Endothelial cell of umbilical vein (primary cell): ENCODE measurements around the gene C20orf144.

Experiments used
- EZH2 ChIP-seq: IDR thresholded peaks from 2 replicates; pipeline ENCODE4 v1.6.1; 2012; ENCODE audit warnings: borderline replicate concordance, low read depth, mild to moderate bottlenecking, moderate library complexity, low read length, inconsistent platforms; ENCODE audit not compliant: severe bottlenecking
- GATA2 ChIP-seq: IDR thresholded peaks from 2 replicates; pipeline ENCODE4 v1.7.0; 2011; ENCODE audit warnings: low read depth, mild to moderate bottlenecking, moderate library complexity, mixed read lengths, low read length; ENCODE audit not compliant: insufficient read length, insufficient read depth
- JUN ChIP-seq: IDR thresholded peaks from 2 replicates; pipeline ENCODE4 v1.6.1; 2011; ENCODE audit warnings: borderline replicate concordance, low read depth; ENCODE audit not compliant: insufficient read length, insufficient read depth
- MYC ChIP-seq: IDR thresholded peaks from one replicate; pipeline ENCODE4 v1.6.1; 2011; ENCODE audit warnings: mild to moderate bottlenecking, low read depth, low read length
- POLR2A ChIP-seq: IDR thresholded peaks from 2 replicates; pipeline ENCODE4 v1.6.1; 2012; ENCODE audit warnings: low read depth, mild to moderate bottlenecking, control low read depth, low read length
- POLR2AphosphoS5 ChIP-seq: IDR thresholded peaks from 2 replicates; pipeline ENCODE4 v1.6.1; 2012; ENCODE audit warnings: low read depth, mild to moderate bottlenecking, control low read depth, low read length, moderate library complexity; ENCODE audit not compliant: insufficient read depth
- TF ChIP-seq, protein P1 (sequence below), 2 donors: IDR thresholded peaks; 1 replicate in 1 of 2; 2 replicates in 1 of 2; pipeline ENCODE4 v1.5.1; 2011; ENCODE audit warnings: low read length in 2 of 2, mild to moderate bottlenecking in 2 of 2, moderate library complexity in 2 of 2, control low read depth in 1 of 2, inconsistent platforms in 1 of 2, low read depth in 1 of 2; ENCODE audit not compliant: insufficient read depth in 1 of 2; ENCODE audit errors: extremely low read depth in 1 of 2
- TF ChIP-seq, protein P2 (sequence below): IDR thresholded peaks from 2 replicates; pipeline ENCODE4 v1.6.1; 2011; ENCODE audit not compliant: insufficient read depth, insufficient read length

DNA sequence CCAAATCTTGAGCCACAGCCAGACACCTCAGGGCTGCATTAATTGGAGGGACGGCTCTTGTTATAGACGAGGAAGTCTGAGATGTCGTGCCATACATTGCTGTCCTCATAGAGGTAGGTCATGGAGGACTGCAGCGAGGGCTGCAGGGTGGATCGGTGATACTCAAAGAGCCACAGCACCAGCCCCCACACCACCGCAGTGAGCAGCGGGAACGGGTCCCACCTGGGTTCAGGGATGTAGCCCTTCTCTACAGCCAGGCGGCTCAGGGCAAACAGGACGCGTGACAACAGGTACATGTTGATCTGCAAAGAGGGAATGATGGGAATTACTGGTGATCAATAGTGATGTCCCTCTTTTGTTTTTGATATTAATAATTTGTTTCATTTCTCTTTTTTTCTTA lies 45.5 kb downstream of the C20orf144 start:
- TF ChIP-seq POLR2A (no peak), EZH2 (no peak), POLR2AphosphoS5 (no peak), JUN (no peak), GATA2 (no peak), MYC (no peak)
- TF ChIP-seq, protein P1, sequence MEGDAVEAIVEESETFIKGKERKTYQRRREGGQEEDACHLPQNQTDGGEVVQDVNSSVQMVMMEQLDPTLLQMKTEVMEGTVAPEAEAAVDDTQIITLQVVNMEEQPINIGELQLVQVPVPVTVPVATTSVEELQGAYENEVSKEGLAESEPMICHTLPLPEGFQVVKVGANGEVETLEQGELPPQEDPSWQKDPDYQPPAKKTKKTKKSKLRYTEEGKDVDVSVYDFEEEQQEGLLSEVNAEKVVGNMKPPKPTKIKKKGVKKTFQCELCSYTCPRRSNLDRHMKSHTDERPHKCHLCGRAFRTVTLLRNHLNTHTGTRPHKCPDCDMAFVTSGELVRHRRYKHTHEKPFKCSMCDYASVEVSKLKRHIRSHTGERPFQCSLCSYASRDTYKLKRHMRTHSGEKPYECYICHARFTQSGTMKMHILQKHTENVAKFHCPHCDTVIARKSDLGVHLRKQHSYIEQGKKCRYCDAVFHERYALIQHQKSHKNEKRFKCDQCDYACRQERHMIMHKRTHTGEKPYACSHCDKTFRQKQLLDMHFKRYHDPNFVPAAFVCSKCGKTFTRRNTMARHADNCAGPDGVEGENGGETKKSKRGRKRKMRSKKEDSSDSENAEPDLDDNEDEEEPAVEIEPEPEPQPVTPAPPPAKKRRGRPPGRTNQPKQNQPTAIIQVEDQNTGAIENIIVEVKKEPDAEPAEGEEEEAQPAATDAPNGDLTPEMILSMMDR (IDR thresholded peaks at IDR 0.05; ENCODE audit: extremely low read depth in 1 of 2, insufficient read depth in 1 of 2, low read depth in 1 of 2, low read length in 2 of 2) = no peak
- TF ChIP-seq, protein P2, sequence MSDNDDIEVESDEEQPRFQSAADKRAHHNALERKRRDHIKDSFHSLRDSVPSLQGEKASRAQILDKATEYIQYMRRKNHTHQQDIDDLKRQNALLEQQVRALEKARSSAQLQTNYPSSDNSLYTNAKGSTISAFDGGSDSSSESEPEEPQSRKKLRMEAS = no peak
